Measurements from ENCODE around the gene SLC15A1.

DNA sequence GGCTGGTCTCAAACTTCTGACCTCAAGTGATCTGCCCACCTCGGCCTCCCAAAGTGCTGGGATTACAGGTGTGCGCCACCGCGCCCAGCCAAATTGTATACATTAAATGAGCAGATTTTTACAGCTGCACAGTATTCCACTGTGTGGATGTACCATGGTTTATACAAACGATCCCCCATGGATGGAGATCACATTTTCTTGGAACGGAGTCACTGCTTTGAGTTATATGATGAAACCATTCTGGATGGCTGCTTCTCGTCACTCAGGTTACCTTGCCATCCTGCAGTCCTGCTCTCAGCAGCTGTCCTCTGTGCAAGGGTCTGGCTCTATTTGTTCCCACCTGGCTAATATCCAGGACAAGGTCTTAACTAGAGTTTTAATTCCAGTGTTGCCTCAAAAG is 39.1 kb upstream of the SLC15A1 start:
- TF ChIP-seq, protein P1, sequence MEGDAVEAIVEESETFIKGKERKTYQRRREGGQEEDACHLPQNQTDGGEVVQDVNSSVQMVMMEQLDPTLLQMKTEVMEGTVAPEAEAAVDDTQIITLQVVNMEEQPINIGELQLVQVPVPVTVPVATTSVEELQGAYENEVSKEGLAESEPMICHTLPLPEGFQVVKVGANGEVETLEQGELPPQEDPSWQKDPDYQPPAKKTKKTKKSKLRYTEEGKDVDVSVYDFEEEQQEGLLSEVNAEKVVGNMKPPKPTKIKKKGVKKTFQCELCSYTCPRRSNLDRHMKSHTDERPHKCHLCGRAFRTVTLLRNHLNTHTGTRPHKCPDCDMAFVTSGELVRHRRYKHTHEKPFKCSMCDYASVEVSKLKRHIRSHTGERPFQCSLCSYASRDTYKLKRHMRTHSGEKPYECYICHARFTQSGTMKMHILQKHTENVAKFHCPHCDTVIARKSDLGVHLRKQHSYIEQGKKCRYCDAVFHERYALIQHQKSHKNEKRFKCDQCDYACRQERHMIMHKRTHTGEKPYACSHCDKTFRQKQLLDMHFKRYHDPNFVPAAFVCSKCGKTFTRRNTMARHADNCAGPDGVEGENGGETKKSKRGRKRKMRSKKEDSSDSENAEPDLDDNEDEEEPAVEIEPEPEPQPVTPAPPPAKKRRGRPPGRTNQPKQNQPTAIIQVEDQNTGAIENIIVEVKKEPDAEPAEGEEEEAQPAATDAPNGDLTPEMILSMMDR (conservative IDR thresholded peaks at IDR 0.05) = no peak
- TF ChIP-seq ZFX (IDR thresholded peaks at IDR 0.05) = no peak
